ENCODE results near the gene L3HYPDH.

The L3HYPDH gene

GRCh38 chr14:59424341-59425071, 59.7 kb downstream of the L3HYPDH start:
- TF ChIP-seq FOXM1 (IDR thresholded peaks at IDR 0.05; ENCODE audit: borderline replicate concordance, low read depth) (no peak), CEBPB (IDR thresholded peaks at IDR 0.05) (no peak), YY1 (IDR thresholded peaks at IDR 0.05; ENCODE audit: low read depth) (no peak), EP300 (IDR thresholded peaks at IDR 0.05; ENCODE audit: borderline replicate concordance) (no peak), CREB1 (IDR thresholded peaks at IDR 0.05; ENCODE audit: low read depth) (no peak), TCF12 (IDR thresholded peaks at IDR 0.05; ENCODE audit: low read depth) (no peak), TAF1 (IDR thresholded peaks at IDR 0.05; ENCODE audit: low read depth) (no peak), TEAD4 (IDR thresholded peaks at IDR 0.05) (no peak), RAD21 (IDR thresholded peaks at IDR 0.05; ENCODE audit: low read depth) (no peak), ZBTB7A (IDR thresholded peaks at IDR 0.05; ENCODE audit: low read depth) (no peak), MAX (IDR thresholded peaks at IDR 0.05) (no peak), NFIC (IDR thresholded peaks at IDR 0.05) (no peak), USF1 (IDR thresholded peaks at IDR 0.05) (no peak), EGR1 (IDR thresholded peaks at IDR 0.05) (no peak), REST (IDR thresholded peaks at IDR 0.05; ENCODE audit: low read depth) (no peak)
